DMS114 treated with DMSO at 0.1 percent for 48 hours (cell line): ENCODE results near the gene CPED1.
A peak's percentile ranks its signal among the peaks of the same experiment; 100 is the strongest.
"Not testable (repeated sequence)": the region's sequence is repeated elsewhere in the genome, so short reads cannot be mapped to it uniquely, and the experiment has no call there.

Experiments
- DNase-seq: peaks from one replicate; lab custom pipeline; 2025; ENCODE audit not compliant: unreplicated experiment; lab: John Stamatoyannopoulos, UW

Gene CPED1

GRCh38 chr7:120981117-120981516 is 7.4 kb upstream of the CPED1 start:
- DNase-seq: no peak

- no peak for DNase-seq
Observed at GRCh38 chr7:120981888-120982615, 6.5 kb upstream of the CPED1 start.

GRCh38 chr7:120983592-120983991 is 4.9 kb upstream of the CPED1 start:
- not testable (repeated sequence) for DNase-seq

GRCh38 chr7:120984406-120984805 is 4.1 kb upstream of the CPED1 start:
- DNase-seq: no peak

- DNase-seq: no peak
Observed at GRCh38 chr7:120985130-120985758, 3.3 kb upstream of the CPED1 start.

GRCh38 chr7:120985839-120986238 is 2.7 kb upstream of the CPED1 start:
- no peak for DNase-seq

GRCh38 chr7:120986650-120987049 is 1.9 kb upstream of the CPED1 start:
- no peak for DNase-seq

GRCh38 chr7:120987280-120987679 is 1.2 kb upstream of the CPED1 start:
- no peak for DNase-seq

- peak; percentile 64 for DNase-seq
Observed at GRCh38 chr7:120987683-120988590, 574 bp upstream of the CPED1 start.

- peak; percentile 12 for DNase-seq
Observed at GRCh38 chr7:120989257-120990220, 1.0 kb downstream of the CPED1 start.

GRCh38 chr7:120990468-120991118 is 2.1 kb downstream of the CPED1 start:
- DNase-seq: no peak

- DNase-seq: no peak
Observed at GRCh38 chr7:120991161-120991560, 2.6 kb downstream of the CPED1 start.

- no peak for DNase-seq
Observed at GRCh38 chr7:120991581-120991980, 3.1 kb downstream of the CPED1 start.

GRCh38 chr7:120992272-120992964 is 3.9 kb downstream of the CPED1 start:
- no peak for DNase-seq

GRCh38 chr7:120992965-120993494 is 4.5 kb downstream of the CPED1 start:
- DNase-seq: no peak

- no peak for DNase-seq
Observed at GRCh38 chr7:120993553-120994191, 5.2 kb downstream of the CPED1 start.

GRCh38 chr7:120994512-120995410 is 6.2 kb downstream of the CPED1 start:
- no peak for DNase-seq

GRCh38 chr7:120995654-120996053 is 7.1 kb downstream of the CPED1 start:
- no peak for DNase-seq
